Astrocyte (in vitro differentiated cells and primary cell): ENCODE measurements around the gene MIPOL1. TPM values are rescaled to one million over a fixed set of nuclear protein-coding genes. Genes with fewer than 3 reads are reported as not detected.

ENCODE experiments used
- DNase-seq: peaks from one replicate; pipeline ENCODE4 v3.0.0-alpha.2; 2010; ENCODE audit warnings: low read depth
- FAIRE-seq: peaks from 2 replicates; lab custom pipeline; 2011; peaks lifted over from hg19 to GRCh38; lab: Jason Lieb, UNC
- H2AFZ ChIP-seq: 2 replicates; pipeline ENCODE4 v1.6.0; 2012; ENCODE audit warnings: low read depth, low read length, inconsistent platforms
- H3K27ac ChIP-seq: 2 replicates; pipeline ENCODE4 v1.5.1; 2011; ENCODE audit warnings: low read depth, low read length, inconsistent platforms
- H3K27me3 ChIP-seq: 2 replicates; pipeline ENCODE4 v1.6.0; 2011; ENCODE audit warnings: low read length, inconsistent platforms; ENCODE audit not compliant: insufficient read depth
- H3K36me3 ChIP-seq: 2 replicates; pipeline ENCODE4 v1.5.1; 2011; ENCODE audit warnings: low read length, inconsistent platforms; ENCODE audit not compliant: insufficient read depth
- H3K4me1 ChIP-seq: 2 replicates; pipeline ENCODE4 v1.5.1; 2011; ENCODE audit warnings: low read length, inconsistent platforms; ENCODE audit not compliant: insufficient read depth
- H3K4me2 ChIP-seq: 2 replicates; pipeline ENCODE4 v1.6.0; 2012; ENCODE audit warnings: low read length, inconsistent platforms
- H3K4me3 ChIP-seq: 2 replicates; pipeline ENCODE4 v1.5.1; 2011; ENCODE audit warnings: low read depth, mild to moderate bottlenecking, low read length, inconsistent platforms; ENCODE audit not compliant: insufficient read depth
- H3K79me2 ChIP-seq: 2 replicates; pipeline ENCODE4 v1.6.0; 2012; ENCODE audit warnings: mild to moderate bottlenecking, low read length, inconsistent platforms; ENCODE audit not compliant: insufficient read depth
- H3K9ac ChIP-seq: 2 replicates; pipeline ENCODE4 v1.6.0; 2012; ENCODE audit warnings: mild to moderate bottlenecking, low read length, inconsistent platforms
- H3K9me3 ChIP-seq: 2 replicates; pipeline ENCODE4 v1.5.1; 2012; ENCODE audit warnings: low read depth, mild to moderate bottlenecking, low read length, inconsistent platforms; ENCODE audit not compliant: insufficient read depth
- H4K20me1 ChIP-seq: 2 replicates; pipeline ENCODE4 v1.6.0; 2012; ENCODE audit warnings: low read length, inconsistent platforms; ENCODE audit not compliant: insufficient read depth
- H3K27ac Mint-ChIP-seq: one replicate; pipeline ENCODE4 v1.8.0; 2021; ENCODE audit warnings: mild to moderate bottlenecking, mixed read lengths; ENCODE audit not compliant: unreplicated experiment
- H3K27me3 Mint-ChIP-seq: one replicate; pipeline ENCODE4 v1.8.0; 2021; ENCODE audit warnings: low read depth, mixed read lengths; ENCODE audit not compliant: unreplicated experiment
- H3K36me3 Mint-ChIP-seq: one replicate; pipeline ENCODE4 v1.8.0; 2021; ENCODE audit warnings: low read depth, mixed read lengths; ENCODE audit not compliant: unreplicated experiment
- H3K4me1 Mint-ChIP-seq: one replicate; pipeline ENCODE4 v1.8.0; 2021; ENCODE audit warnings: low read depth, mixed read lengths; ENCODE audit not compliant: unreplicated experiment
- H3K4me3 Mint-ChIP-seq: one replicate; pipeline ENCODE4 v1.8.0; 2021; ENCODE audit warnings: mild to moderate bottlenecking, moderate library complexity, mixed read lengths; ENCODE audit not compliant: unreplicated experiment
- H3K9me3 Mint-ChIP-seq: one replicate; pipeline ENCODE4 v1.8.0; 2021; ENCODE audit warnings: mild to moderate bottlenecking, mixed read lengths; ENCODE audit not compliant: unreplicated experiment
- CTCF ChIP-seq: IDR thresholded peaks from 2 replicates; pipeline ENCODE4 v1.5.1; 2011; ENCODE audit warnings: low read depth, mild to moderate bottlenecking, inconsistent platforms, low read length, moderate library complexity; ENCODE audit not compliant: insufficient read depth
- EZH2 ChIP-seq: IDR thresholded peaks from 2 replicates; pipeline ENCODE4 v1.6.1; 2012; ENCODE audit warnings: mild to moderate bottlenecking, low read length, inconsistent platforms; ENCODE audit not compliant: insufficient read depth
- total RNA-seq: library from RNA; stranded (reverse); gene quantifications from 2 replicates; pipeline ENCODE4 v1.2.1, GENCODE V29; 2021

MIPOL1 gene
- total RNA-seq, 1 donor from 2014 or later, result 15.7 TPM

- Mint-ChIP-seq H3K4me3 (no peak overlapping the region), H3K9me3 (no peaks in the 10 kb centered on the region), H3K27ac (no peak overlapping the region), H3K4me1 (peaks cover 4% of the 10 kb centered on the region), H3K36me3 (no peaks in the 10 kb centered on the region), H3K27me3 (no peaks in the 10 kb centered on the region)
- TF ChIP-seq EZH2 (no peak), CTCF (no peak)
- Histone ChIP-seq H3K4me2 (no peak overlapping the region), H3K79me2 (no peaks in the 10 kb centered on the region), H3K4me3 (no peak overlapping the region), H3K27ac (no peak overlapping the region), H3K36me3 (no peaks in the 10 kb centered on the region), H4K20me1 (no peaks in the 10 kb centered on the region), H3K4me1 (no peaks in the 10 kb centered on the region), H3K27me3 (no peaks in the 10 kb centered on the region), H3K9ac (no peak overlapping the region), H3K9me3 (no peaks in the 10 kb centered on the region), H2AFZ (no peak overlapping the region)
- DNase-seq, result no peak
- no peak for FAIRE-seq
These were observed 27.5 kb upstream of the MIPOL1 start for GRCh38 chr14:37170237-37170636.

DNA sequence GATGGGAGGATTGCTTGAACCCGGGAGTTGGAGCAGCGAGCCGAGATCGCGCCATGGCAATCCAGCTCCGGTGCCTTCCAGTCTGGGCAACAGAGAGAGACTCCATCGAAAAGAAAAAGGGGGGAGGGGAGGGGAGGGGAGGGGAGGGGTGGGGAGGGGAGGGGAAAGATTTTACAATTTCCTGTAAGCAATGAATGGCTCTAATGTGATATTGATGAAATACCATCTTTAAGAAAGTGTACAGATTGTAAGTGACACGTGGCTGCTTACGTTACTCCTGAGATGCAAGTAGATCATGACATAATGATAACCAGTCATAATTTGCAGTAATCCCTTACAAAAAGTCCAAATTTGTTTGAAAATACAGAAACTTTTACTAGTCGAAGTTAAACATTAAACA is 26.7 kb upstream of the MIPOL1 start:
- Mint-ChIP-seq H3K27ac (no peak overlapping the region), H3K36me3 (no peaks in the 10 kb centered on the region), H3K27me3 (no peaks in the 10 kb centered on the region), H3K4me1 (peaks cover 4% of the 10 kb centered on the region), H3K4me3 (no peak overlapping the region), H3K9me3 (no peaks in the 10 kb centered on the region)
- no peaks in the 10 kb centered on the region for H3K36me3 ChIP-seq
- no peak overlapping the region for H3K4me3 ChIP-seq
- H3K27ac ChIP-seq, result no peak overlapping the region
- no peak overlapping the region for H2AFZ ChIP-seq
- no peaks in the 10 kb centered on the region for H3K79me2 ChIP-seq
- DNase-seq (no peak), FAIRE-seq (no peak)
- no peaks in the 10 kb centered on the region for H4K20me1 ChIP-seq
- H3K4me2 ChIP-seq, result no peak overlapping the region
- H3K9ac ChIP-seq, result no peak overlapping the region
- H3K4me1 ChIP-seq, result no peaks in the 10 kb centered on the region
- no peaks in the 10 kb centered on the region for H3K9me3 ChIP-seq
- TF ChIP-seq EZH2, result no peak
- TF ChIP-seq CTCF, result no peak
- no peaks in the 10 kb centered on the region for H3K27me3 ChIP-seq

DNA sequence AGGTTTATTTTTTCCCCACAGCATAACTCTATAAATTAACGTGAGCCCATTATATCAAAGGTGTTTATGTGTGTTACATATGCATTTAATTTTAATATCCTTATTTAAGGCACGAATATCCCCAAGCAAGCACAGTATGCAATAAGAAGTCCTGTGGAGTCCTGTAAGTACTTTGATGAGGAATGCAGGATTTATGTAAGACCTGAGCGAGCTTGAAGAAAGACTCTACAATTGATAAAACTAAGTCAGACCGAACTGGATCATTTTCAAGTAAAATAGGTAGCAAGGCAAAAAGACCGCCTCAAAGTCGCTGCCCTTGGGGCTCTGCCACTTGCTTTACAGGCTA is 26.1 kb upstream of the MIPOL1 start:
- H3K4me2 ChIP-seq, result peak overlapping the region; percentile 92
- H3K9ac ChIP-seq, result peak overlapping the region; percentile 84
- peak overlapping the region; percentile 72 for H3K4me3 ChIP-seq
- H2AFZ ChIP-seq, result peak overlapping the region; percentile 95
- Mint-ChIP-seq H3K27me3 (no peaks in the 10 kb centered on the region), H3K27ac (peak overlapping the region; percentile 96), H3K36me3 (no peaks in the 10 kb centered on the region), H3K9me3 (no peaks in the 10 kb centered on the region), H3K4me1 (peaks cover 4% of the 10 kb centered on the region), H3K4me3 (peak overlapping the region; percentile 96)
- FAIRE-seq, result no peak
- no peaks in the 10 kb centered on the region for H3K36me3 ChIP-seq
- DNase-seq, result no peak
- peak overlapping the region; percentile 68 for H3K27ac ChIP-seq
- no peaks in the 10 kb centered on the region for H3K9me3 ChIP-seq
- H4K20me1 ChIP-seq, result no peaks in the 10 kb centered on the region
- no peaks in the 10 kb centered on the region for H3K27me3 ChIP-seq
- H3K79me2 ChIP-seq, result no peaks in the 10 kb centered on the region
- no peak for TF ChIP-seq CTCF
- TF ChIP-seq EZH2, result no peak
- H3K4me1 ChIP-seq, result no peaks in the 10 kb centered on the region
